BE2C (cell line): ENCODE results near the gene TSR3.

Experiments used
- DNase-seq: peaks from one replicate; pipeline ENCODE4 v3.0.0-alpha.2; 2020
- H3K27me3 ChIP-seq: fragments of 250-450 bp; sonication (Bioruptor Pico); 2 replicates; pipeline ENCODE4 v1.5.1; 2020; ENCODE audit warnings: mild to moderate bottlenecking
- H3K36me3 ChIP-seq: fragments of 250-450 bp; sonication (Bioruptor Pico); 2 replicates; pipeline ENCODE4 v1.5.1; 2020; ENCODE audit warnings: mild to moderate bottlenecking
- H3K4me1 ChIP-seq: fragments of 250-450 bp; sonication (Bioruptor Pico); 2 replicates; pipeline ENCODE4 v1.5.1; 2020
- H3K4me3 ChIP-seq: 2 replicates; pipeline ENCODE4 v1.5.1; 2011; ENCODE audit warnings: low read depth, low read length
- H3K9me3 ChIP-seq: fragments of 250-450 bp; sonication (Bioruptor Pico); 2 replicates; pipeline ENCODE4 v1.5.1; 2020
- TF ChIP-seq, protein P1 (sequence below): IDR thresholded peaks from 2 replicates; pipeline ENCODE4 v1.5.1; 2012; ENCODE audit warnings: mild to moderate bottlenecking, low read depth, low read length

TSR3 gene

DNA sequence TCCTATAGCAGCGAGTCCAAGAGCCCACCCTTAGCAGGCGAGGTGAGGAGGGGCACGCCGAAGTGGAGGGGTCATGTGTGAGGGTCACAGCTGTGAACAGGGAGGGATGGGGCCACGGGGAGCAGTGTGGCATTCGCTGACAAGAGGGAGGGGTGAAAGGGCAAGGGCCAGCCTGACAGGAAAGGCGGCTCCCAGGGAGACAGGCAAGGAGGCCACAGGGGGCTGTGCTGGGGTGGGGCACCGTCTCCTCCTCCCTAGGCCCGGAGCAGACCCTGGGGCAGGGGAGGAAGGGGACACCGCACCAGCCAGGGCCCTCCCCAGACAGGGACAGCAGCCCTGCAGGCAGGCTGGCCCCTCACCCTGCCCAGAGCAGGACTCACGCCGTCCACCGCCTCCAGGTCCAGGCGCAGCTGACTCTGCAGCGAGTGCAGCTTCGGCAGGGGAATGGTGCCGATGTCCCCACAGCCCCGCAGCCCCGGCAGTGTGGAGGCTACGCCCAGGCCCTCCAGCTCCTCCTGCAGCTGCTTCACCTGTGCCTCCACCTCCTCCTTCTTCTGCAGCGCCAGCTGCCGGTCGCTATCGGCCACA lies 15.1 kb upstream of the TSR3 start:
- Histone ChIP-seq H3K9me3 (no peaks in the 10 kb centered on the region), H3K4me1 (no peaks in the 10 kb centered on the region), H3K27me3 (no peaks in the 10 kb centered on the region), H3K36me3 (peaks cover 63% of the 10 kb centered on the region), H3K4me3 (no peak overlapping the region)
- no peak for DNase-seq
- TF ChIP-seq, protein P1, sequence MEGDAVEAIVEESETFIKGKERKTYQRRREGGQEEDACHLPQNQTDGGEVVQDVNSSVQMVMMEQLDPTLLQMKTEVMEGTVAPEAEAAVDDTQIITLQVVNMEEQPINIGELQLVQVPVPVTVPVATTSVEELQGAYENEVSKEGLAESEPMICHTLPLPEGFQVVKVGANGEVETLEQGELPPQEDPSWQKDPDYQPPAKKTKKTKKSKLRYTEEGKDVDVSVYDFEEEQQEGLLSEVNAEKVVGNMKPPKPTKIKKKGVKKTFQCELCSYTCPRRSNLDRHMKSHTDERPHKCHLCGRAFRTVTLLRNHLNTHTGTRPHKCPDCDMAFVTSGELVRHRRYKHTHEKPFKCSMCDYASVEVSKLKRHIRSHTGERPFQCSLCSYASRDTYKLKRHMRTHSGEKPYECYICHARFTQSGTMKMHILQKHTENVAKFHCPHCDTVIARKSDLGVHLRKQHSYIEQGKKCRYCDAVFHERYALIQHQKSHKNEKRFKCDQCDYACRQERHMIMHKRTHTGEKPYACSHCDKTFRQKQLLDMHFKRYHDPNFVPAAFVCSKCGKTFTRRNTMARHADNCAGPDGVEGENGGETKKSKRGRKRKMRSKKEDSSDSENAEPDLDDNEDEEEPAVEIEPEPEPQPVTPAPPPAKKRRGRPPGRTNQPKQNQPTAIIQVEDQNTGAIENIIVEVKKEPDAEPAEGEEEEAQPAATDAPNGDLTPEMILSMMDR = no peak

DNA sequence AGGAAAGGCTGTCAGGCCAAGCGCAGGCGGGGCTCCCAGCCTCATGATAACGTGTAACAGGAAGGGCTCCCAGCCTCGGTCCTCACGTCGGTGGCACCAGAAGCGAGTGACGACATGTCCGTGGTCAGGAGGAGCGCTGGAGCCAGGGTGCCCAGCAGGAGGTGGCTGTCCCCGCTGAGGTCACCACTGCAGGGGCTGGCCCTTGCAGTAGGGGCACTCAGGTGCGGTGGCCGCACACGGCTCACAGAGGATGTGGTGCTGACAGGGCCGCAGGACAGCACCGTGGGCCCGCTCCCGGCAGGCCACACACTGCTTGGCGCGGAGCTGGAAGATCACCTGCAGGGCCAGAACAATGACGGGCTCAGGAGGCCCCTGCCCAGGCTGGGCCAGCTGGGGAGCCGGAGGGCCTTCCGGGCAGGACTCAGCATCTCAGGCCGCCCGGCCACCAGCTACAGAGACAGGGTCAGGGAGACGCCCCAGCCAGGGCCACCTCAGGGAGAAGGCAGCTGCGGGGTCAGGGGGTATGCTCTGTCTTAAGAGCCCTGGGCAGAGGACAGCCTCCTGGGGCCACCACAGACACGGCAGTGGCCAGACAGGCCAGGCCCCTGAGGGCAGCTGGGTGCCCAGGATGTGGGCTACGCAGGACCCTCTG lies 14.5 kb upstream of the TSR3 start:
- no peak for DNase-seq
- H3K4me3 ChIP-seq = no peak overlapping the region
- no peaks in the 10 kb centered on the region for H3K9me3 ChIP-seq
- no peaks in the 10 kb centered on the region for H3K27me3 ChIP-seq
- H3K4me1 ChIP-seq = no peaks in the 10 kb centered on the region
- TF ChIP-seq, protein P1 = no peak
- H3K36me3 ChIP-seq = peaks cover 63% of the 10 kb centered on the region

DNA sequence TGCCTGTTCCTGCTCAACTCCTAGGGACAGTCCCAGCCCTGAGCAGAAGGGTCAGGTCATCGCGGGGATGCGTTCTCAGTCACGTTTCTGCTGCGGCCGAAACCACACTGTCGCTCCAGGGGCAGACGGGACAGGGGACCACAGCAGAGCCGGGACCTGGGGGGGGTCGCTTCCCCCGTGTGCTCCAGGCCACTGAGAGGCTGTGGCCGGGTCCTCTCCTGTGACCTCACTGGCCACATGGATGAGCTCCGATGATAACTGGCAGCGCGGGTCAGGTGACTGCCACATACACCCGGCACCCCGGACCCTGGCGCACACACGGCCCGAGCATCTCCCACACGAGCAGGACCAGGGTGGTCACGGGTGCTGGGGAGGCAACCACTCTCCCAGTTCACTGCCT lies 12.8 kb upstream of the TSR3 start:
- Histone ChIP-seq H3K4me3 (no peak overlapping the region), H3K4me1 (no peaks in the 10 kb centered on the region), H3K9me3 (no peaks in the 10 kb centered on the region), H3K27me3 (no peaks in the 10 kb centered on the region), H3K36me3 (peaks cover 58% of the 10 kb centered on the region)
- TF ChIP-seq, protein P1 = no peak
- DNase-seq = no peak

DNA sequence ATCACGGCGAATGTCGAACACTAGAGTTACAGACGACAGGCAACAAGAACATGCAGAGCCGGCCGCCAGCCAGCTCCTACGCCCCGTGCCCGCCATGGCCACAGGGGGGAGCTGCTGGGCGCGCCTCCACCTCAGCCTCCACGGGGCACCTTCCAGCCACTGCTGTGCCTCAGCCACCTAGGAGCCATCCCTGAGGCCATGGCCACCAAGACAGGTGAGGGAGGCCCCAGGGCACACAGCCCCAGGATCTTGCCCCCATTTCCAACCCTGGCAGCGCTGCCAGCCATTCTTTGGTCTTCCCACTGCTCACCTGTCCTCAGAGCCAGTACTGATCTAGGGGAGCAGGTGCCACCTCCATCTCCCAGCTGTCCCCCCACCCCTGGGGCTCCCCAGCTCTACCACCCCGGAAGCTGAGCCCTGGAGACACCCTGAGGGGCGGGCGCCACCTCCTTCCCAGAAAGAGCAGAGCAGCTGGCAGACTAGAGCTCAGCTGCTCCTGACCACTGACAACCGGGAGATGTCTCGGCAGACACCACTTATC lies 11.9 kb upstream of the TSR3 start:
- peak; percentile 80 for DNase-seq
- peaks cover 56% of the 10 kb centered on the region for H3K36me3 ChIP-seq

DNA sequence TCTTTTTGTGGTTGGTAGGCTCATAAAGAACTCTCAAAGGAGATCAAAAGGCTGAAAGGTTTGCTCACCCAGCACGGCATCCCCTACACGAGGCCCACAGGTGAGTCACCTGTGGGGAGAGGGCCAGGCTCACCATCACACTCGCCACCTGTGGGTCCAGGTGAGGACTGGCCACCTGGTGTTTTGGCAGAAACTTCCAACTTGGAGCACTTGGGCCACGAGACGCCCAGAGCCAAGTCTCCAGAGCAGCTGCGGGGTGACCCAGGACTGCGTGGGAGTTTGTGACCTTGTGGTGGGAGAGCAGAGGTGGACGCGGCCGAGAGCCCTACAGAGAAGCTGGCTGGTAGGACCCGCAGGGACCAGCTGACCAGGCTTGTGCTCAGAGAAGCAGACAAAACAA lies 11.1 kb upstream of the TSR3 start:
- no peak for DNase-seq
- Histone ChIP-seq H3K27me3 (no peaks in the 10 kb centered on the region), H3K9me3 (no peaks in the 10 kb centered on the region), H3K36me3 (peaks cover 54% of the 10 kb centered on the region), H3K4me3 (no peak overlapping the region), H3K4me1 (no peaks in the 10 kb centered on the region)
- TF ChIP-seq, protein P1 = no peak

More for the DNA sequence above, 11.9 kb upstream of the TSR3 start:
- Histone ChIP-seq H3K4me3 (no peak overlapping the region), H3K9me3 (no peaks in the 10 kb centered on the region), H3K27me3 (no peaks in the 10 kb centered on the region), H3K4me1 (no peaks in the 10 kb centered on the region)
- TF ChIP-seq, protein P1 = peak; percentile 82
